Measurements from ENCODE around the gene ZSCAN22.

ZSCAN22 gene

DNA sequence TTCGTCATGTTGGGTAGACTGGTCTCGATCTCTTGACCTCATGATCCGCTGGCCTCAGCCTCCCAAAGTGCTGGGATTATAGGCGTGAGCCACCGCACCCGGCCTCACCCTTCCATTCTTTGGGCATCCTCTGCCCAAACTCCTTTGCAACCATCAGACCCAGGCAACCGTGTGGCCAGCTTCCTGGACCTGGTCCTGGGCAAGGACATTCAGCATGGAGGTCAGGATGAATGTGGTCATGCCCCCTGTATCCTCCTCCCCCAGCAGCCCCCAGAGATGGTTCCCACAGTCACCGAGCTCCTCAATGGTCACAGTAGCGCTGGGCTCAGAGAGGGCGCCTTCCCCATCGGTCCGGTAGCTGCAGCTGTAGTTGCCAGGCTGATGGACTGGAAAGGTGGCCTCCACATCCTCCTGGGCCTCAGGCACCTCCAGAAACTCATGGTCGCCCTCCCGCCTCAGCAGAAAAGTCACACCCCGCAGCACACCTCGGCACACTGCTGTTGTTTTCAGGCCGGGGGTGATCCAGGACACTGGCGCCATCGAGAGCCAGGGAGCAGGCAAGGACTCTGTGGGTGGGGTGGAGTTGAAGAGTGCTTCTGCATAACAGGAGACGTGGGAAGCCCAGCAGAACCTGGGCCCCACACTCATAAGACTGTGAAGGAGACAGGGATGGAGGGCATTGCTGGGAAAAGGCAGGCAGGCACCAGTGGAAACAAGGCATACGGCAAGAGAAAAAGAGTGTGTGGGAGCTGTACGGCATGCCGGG lies 25.4 kb downstream of the ZSCAN22 start:
- no peak for DNase-seq (ENCODE audit: low spot score)

DNA sequence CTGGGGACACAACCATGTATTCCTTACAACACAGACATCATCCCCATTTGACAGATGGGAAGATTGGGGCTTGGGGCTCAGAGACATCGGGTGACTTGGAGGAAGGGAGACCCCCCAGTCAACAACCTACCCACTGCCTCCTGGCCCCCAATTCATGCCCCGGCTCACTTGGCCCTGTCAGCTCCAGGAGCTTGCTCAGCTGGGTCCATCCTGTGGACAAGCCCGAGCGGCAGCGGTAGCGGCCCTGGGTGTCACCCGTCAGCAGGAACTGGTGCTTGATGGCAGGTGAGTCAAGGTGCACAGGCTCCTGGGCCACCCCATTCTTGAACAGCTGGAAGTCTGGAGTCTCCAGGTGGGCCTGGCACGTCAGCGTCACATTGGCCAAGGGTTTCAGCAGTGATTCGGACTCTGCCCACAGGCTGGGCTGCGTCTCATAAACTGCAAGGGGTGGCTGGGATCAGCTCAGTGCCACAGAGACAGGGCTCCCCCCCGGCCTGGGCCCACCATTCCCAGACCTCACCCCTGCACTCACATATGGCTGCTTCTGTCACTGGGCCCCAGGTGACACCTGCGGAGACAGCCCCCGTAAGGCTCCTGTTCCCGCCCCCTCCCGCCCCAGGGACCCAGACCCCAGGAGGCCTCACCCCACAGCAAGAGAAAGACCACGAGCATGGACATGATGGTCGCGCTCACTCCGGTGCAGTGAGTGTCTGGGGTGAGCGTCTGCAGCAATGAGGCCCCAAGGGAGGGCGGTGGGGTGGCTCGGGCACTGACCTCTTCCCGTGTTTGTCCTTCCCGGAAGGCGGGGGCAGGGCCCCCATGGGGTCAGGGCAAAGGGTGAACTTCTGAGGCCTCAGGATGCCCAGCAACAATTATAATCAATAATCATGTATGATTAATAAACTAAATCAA lies 26.2 kb downstream of the ZSCAN22 start, which contains the start of gene A1BG:
TSS of gene A1BG (minus strand) at position 733 of the 912 bp plus-strand sequence. CDS start at position 678, 55 bp downstream.
- DNase-seq (ENCODE audit: low spot score), result no peak

DNA sequence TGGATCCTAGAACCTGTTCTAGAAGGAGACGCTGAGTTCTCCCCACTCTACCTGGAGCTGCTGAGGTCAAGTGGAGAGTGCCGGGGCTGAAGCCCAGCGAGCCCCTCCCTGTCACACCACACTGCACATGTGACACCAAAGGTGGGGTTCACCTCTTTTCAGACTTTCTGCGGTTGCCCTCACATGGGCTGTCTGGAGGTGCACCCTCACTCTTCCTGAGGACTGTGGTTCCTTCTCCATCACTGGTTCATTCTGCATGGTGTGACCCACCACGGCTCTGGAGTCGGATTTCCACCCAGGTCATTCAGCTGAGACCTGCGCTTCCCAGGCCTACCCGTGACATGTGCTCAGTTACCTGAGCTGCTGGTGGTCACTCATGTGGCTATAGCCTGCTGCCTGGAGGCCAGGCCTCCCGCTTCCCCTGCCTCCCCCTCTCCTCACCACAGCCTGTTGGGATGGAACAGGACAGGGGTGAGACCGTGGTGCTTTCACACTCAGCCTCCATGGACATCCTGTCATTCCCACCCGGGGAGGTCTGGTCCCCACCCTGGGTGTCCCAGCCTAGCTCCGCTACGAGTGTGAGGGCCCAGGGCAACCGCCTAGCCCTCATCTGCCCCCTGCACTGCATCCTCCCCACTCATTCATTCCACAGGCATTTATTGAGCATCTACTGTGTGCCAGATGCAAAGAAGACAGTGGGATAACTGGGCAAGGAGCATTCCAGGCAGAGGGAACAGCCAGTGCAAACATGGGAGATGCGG lies 27.1 kb downstream of the ZSCAN22 start:
- no peak for DNase-seq (ENCODE audit: low spot score)

GRCh38 chr19:58354478-58355030 lies 27.8 kb downstream of the ZSCAN22 start:
- no peak for DNase-seq (ENCODE audit: low spot score)

GRCh38 chr19:58355215-58355796 lies 28.5 kb downstream of the ZSCAN22 start:
- DNase-seq (ENCODE audit: low spot score), result no peak

DNA sequence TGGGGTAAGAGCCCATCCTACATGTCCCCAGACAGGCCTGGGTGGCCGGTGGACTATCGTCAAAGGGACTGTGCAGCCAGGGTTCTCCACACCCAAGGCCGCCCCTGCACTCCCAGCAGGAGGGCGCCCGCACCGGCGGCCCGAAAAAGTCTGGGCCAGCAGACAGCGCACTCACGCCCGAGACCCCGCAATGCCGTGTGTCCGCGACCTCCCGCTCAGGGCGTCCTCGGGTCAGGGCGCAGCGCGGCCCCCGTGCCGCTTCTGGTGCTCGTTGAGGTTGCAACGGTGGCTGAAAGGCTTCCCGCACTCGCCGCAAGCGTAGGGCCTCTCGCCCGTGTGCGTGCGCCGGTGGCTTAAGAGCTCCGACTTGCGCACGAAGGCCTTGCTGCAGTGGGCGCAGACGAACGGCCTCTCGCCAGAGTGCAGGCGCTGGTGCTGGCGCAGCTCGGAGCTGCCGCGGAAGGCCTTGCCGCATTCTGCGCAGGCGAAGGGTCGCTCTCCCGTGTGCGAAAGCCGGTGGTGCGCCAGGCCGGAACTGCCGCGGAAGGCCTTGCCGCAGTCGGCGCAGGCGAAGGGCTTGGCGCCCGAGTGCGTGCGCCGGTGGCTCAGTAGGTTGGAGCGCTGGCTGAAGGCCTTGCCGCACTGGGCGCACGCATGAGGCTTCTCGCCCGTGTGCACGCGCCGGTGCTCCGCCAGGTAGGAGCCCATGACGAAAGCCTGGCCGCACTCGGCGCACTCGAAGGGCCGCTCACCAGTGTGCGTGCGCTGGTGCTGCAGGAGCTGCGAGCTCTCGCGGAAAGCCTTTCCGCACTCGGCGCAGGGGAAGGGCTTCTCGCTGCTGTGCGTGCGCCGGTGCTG lies 29.3 kb downstream of the ZSCAN22 start:
- DNase-seq (ENCODE audit: low spot score), result peak; percentile 23

- DNase-seq (ENCODE audit: low spot score), result no peak
These were observed 30.1 kb downstream of the ZSCAN22 start for GRCh38 chr19:58356766-58357480.

GRCh38 chr19:58357481-58358145 lies 30.8 kb downstream of the ZSCAN22 start:
- DNase-seq (ENCODE audit: low spot score), result no peak

DNA sequence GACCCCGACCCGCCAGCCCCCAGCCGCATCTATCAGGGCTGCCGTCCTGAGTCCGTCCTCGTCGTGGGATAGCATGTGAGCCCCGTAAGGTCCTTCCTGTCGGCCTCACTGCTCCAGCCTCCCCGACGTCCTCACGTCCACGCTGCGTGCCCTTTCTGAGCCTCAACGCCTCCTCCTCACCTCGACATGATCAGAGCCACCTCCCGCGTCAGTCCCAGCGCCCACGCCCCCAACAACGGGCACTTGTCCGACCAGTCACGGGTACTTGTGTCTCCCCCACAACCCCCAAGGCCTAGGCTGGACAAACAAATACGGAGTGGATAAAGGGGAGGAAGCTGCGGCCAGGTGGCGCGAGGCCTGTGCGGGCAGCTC lies 35.1 kb downstream of the ZSCAN22 start:
- peak; percentile 24 for DNase-seq (ENCODE audit: low spot score)

DNA sequence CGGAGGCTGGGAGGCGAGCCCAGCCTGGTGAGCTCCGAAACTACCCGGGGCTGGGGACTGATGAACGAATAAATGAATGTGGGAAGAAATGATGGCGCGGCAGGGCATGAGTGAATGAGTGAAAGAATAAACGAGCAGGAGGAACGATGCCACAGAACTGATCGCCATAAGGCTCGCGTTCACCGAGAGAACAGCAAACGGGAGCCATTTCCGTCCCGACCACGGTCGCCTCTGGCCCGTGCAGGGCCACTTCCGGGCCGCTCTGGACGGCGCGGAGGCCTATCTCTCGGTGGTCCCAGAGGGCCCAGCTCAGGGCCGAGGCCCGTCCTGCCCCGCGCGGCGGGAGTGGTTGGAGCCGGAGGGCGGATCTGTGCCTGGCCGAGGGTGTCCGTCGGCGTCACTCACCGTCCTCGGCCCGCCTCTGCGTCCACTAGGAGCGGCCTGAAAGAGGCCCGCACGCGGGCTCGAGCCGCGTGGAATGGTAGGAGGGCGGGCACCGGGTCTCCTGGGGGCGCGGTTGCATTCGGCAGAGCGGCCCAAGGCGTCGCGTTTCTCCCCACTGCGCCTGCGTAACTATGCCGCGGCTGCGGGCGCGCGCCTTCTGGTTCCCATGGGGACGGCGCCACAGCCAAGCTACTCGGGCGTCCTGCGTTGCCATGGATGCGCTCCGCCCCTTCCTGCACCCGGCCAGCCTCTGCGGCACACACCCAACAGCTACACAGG lies 35.6 kb downstream of the ZSCAN22 start, which contains the start of gene ZNF497:
TSS of gene ZNF497 (minus strand) at position 480 of the 723 bp plus-strand sequence. CDS start 5,116 bp downstream, outside the sequence.
- DNase-seq (ENCODE audit: low spot score), result peak; percentile 98

DNA sequence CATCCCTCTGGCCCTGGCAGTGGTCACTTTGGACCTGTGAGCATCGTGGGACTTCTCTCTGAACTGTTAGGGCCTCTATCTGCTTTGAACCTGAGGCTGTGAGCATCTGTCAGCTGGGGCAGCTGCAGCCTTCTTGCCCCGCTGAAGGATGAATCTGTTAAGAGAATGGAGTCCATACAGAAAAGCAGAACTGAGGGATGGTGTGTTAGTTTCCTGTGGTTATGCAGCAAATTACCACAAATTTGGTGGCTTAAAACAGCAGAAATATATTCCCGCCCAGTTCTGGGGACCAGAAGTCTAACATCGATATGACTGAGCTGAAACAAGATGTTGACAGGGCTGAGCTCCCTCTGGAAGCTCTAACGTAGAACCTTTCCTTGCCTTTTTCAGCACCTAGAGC lies 37.4 kb downstream of the ZSCAN22 start:
- DNase-seq (ENCODE audit: low spot score), result no peak

DNA sequence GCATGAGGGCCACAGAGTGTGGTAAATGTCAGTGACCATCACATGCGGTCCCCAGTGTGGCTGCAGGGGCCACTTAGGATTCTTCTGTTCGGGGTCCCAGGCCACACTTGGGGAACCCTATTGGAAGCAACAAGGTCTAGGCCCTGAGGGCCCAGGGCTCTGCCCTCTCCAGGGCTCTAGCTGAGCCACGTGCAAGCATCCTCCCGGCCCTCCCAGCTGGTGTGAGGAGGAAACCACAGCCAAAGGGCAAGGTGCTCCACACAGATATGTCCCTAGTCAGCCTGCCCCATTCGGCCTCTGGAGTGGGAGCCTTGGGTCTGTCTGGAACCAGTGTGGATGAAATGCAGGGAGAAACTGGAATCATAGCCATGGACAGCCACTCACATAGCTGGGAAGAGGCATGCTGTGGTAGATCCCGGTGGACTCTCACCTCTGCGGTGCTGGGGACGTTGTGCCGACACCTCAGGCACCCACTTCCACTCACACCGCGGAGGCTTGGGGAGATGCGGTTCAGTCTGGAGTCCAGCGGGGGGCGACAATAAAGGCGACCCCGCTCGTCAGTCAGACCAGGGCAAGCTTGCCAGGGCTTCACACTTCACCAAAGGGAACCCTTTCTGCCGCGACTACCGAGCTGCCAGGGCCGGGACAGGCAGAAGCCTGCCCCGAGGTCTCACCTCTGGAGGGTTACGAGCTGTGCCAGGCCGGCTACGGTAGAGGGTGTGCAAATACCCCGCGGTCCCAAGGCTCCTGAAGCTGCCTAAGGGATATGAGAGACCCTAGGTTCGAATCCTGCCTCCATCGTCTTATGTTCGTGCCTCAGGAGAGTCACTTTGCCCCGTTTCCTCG lies 40.0 kb downstream of the ZSCAN22 start:
- DNase-seq (ENCODE audit: low spot score), result no peak

GRCh38 chr19:58367698-58368454 lies 41.1 kb downstream of the ZSCAN22 start:
- DNase-seq (ENCODE audit: low spot score), result no peak

DNA sequence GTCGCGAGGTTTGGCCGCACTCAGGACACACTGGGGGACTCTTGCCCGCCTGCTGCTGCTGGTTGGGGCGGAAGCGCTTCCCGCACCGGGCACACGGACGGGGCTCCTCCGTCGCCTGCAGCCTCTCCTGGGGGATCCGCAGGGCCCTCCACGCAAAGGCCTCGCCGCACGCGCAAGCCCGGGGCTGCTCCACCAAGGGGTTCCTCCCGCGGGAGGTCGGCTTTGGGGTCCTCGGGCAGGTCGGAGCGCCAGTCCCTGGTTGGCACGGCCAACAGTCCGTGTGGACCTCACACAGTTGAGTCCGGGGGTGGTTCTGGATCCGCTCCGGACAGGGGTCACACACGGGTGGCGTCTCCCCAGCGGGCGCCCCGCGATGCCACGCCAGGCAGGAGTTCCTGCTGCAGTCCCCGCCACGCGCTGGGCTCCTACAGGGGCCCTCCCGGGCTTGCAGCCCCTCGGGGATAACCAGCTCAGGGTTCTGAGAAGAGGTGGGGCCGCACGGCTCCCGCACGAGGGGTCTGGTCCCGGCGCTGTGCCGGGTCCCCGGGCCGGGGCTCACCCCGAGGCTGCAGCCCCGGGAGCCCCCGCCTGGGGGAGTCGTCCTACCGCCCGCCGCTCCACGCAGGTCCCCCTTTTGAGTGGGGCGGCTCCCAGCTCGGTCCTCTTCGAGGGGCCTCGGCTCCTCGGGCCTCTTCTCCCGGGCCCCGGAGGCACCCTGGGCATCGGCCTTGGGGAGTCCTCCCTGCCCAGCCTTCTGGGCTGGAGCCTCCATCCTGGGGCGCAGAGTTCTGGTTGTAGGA lies 42.0 kb downstream of the ZSCAN22 start:
- no peak for DNase-seq (ENCODE audit: low spot score)

GRCh38 chr19:58372311-58373133 lies 45.7 kb downstream of the ZSCAN22 start:
- no peak for DNase-seq (ENCODE audit: low spot score)
